ENCODE measurements around the gene DLX6. TPM values are rescaled to one million over a fixed set of nuclear protein-coding genes. Genes with fewer than 3 reads are reported as not detected.

Gene DLX6
- total and polyA plus RNA-seq, 11 donors = 0.21 TPM; not detected in 10

DNA sequence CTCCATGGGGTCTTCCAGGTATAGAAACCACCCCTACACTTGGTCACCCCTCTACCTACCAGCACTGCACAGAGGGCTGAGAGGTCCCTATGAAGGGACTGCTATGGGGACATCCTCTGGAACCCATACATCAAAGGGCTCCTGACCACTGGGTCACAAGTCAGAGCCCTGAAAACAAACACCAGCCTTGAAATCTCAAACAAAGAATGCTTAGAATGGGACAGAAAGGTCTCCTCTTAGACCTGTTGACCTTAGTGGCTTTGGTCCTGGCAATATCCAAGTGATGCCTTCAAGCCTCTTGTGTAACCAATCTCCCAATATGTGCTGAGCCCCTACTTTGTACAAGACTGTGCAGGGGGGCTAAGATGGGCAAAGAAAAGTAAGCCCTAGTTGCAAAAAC is 34.6 kb upstream of the DLX6 start:
- H3K27me3 ChIP-seq = peaks cover 0 to 56% (median 4%) of the 10 kb centered on the region in 9 donors
- TF ChIP-seq, protein P1, sequence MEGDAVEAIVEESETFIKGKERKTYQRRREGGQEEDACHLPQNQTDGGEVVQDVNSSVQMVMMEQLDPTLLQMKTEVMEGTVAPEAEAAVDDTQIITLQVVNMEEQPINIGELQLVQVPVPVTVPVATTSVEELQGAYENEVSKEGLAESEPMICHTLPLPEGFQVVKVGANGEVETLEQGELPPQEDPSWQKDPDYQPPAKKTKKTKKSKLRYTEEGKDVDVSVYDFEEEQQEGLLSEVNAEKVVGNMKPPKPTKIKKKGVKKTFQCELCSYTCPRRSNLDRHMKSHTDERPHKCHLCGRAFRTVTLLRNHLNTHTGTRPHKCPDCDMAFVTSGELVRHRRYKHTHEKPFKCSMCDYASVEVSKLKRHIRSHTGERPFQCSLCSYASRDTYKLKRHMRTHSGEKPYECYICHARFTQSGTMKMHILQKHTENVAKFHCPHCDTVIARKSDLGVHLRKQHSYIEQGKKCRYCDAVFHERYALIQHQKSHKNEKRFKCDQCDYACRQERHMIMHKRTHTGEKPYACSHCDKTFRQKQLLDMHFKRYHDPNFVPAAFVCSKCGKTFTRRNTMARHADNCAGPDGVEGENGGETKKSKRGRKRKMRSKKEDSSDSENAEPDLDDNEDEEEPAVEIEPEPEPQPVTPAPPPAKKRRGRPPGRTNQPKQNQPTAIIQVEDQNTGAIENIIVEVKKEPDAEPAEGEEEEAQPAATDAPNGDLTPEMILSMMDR (IDR thresholded peaks at IDR 0.05) = no peak
- no peak for TF ChIP-seq POLR2A (IDR thresholded peaks at IDR 0.05)
- H3K36me3 ChIP-seq = no peaks in the 10 kb centered on the region

DNA sequence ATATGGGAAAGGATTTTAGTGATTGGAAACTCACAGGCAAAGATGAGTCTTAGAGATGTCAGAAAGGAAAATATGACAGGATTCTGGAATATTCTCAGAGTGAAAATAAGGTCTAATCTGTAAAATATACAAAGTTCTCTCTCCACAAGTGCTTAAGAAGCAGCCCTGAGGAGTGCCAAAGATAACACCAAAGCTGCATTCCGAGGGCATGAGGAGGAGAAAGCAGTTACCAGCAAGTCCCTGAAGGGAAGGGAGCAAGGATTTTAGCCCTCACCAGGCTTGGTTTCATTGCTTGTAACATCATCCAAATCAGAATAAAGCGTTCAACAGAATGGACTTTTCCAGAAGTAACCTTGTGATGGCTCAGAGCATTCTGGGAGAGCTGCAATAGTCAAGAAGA is 31.4 kb upstream of the DLX6 start:
- 44 to 54% (median 48%) methylated on average over 2 of the region's 2 CpGs for WGBS, 4 donors
- no peaks in the 10 kb centered on the region for H3K9me3 ChIP-seq
- TF ChIP-seq POLR2A (IDR thresholded peaks at IDR 0.05) = no peak
- TF ChIP-seq, protein P1 (IDR thresholded peaks at IDR 0.05) = no peak
- intact Hi-C loops (cut with DNase I) = no loop called here
- no peak for DNase-seq
- no peak overlapping the region for H3K4me3 ChIP-seq
- no peaks in the 10 kb centered on the region for H3K36me3 ChIP-seq
- no peaks in the 10 kb centered on the region for H3K4me1 ChIP-seq
- no peak overlapping the region for H3K27ac ChIP-seq
- peaks cover 0 to 45% (median 3%) of the 10 kb centered on the region in 9 donors for H3K27me3 ChIP-seq
- no peak for ATAC-seq

More for the DNA sequence above, 34.6 kb upstream of the DLX6 start:
- Histone ChIP-seq H3K4me3 (no peak overlapping the region), H3K9me3 (no peaks in the 10 kb centered on the region), H3K4me1 (no peaks in the 10 kb centered on the region), H3K27ac (no peak overlapping the region)
- ATAC-seq (no peak), DNase-seq (no peak)
- intact Hi-C loops (cut with DNase I) = no loop called here

DNA sequence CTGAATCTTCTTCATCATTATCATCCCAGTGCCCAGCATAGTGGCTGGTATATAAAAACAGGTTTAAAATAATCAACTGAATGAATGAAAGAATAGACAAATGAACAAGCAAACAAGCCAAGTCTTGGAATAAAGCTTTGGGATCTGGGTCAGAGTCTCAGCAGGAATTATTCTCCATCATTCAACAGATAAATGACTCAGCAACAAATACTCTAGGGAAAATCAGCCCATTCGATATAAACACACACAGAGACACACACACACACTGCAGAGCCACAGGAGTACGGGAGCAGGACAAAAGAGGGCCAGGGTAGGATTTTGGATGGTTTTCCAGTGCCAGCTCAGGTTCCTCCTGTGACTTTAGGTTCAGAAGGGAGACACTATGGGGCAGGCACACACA is 29.2 kb upstream of the DLX6 start:
- H3K9me3 ChIP-seq = no peaks in the 10 kb centered on the region
- ATAC-seq = no peak
- intact Hi-C loops (cut with DNase I) = no loop called here
- no peak for TF ChIP-seq POLR2A (IDR thresholded peaks at IDR 0.05)
- TF ChIP-seq, protein P1 (IDR thresholded peaks at IDR 0.05) = no peak
- peaks cover 0 to 44% (median 0%) of the 10 kb centered on the region in 9 donors for H3K27me3 ChIP-seq
- H3K4me3 ChIP-seq = no peak overlapping the region
- no peak for DNase-seq
- 45 to 64% (median 48%) methylated on average over 2 of the region's 2 CpGs for WGBS, 4 donors
- no peaks in the 10 kb centered on the region for H3K36me3 ChIP-seq
- H3K27ac ChIP-seq = no peak overlapping the region
- H3K4me1 ChIP-seq = no peaks in the 10 kb centered on the region

DNA sequence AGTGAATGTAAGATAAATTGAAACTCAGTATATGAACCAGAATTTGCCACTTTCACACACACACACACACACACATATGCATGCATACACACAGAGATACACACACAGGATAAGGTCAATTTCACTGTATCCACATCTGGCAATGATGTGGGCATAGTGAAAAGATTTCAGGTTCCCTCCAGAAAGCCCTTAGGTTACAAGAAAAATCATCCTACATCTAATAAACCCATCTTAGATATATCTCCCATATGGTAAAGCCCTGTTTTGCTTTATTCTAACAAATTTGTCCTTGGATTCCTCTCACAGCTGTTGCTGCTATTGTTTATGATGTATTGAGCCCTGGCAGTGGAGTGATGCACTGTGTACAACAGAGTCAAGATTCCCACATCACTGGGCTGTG is 27.9 kb upstream of the DLX6 start:
- ATAC-seq = no peak
- H3K27me3 ChIP-seq = peaks cover 0 to 44% (median 0%) of the 10 kb centered on the region in 9 donors
- intact Hi-C loops (cut with DNase I) = no loop called here

More for the DNA sequence above, 27.9 kb upstream of the DLX6 start:
- no peak for DNase-seq
- H3K36me3 ChIP-seq = no peaks in the 10 kb centered on the region
- no peak overlapping the region for H3K27ac ChIP-seq
- no peaks in the 10 kb centered on the region for H3K9me3 ChIP-seq
- no peaks in the 10 kb centered on the region for H3K4me1 ChIP-seq
- no peak overlapping the region for H3K4me3 ChIP-seq
- TF ChIP-seq, protein P1 (IDR thresholded peaks at IDR 0.05) = no peak
- TF ChIP-seq POLR2A (IDR thresholded peaks at IDR 0.05) = no peak
